RWPE2 (cell line): ENCODE results near the gene SAP30BP.

ENCODE experiments used
- ATAC-seq: fragments of 200-7000 bp; cut with Tn5 transposase; 3 replicates; pipeline ENCODE4 v1.9.1; 2021; ENCODE audit warnings: low read depth
- DNase-seq: peaks from one replicate; pipeline ENCODE4 v3.0.0-alpha.2; 2020; ENCODE audit warnings: low spot score
- H3K27ac ChIP-seq: fragments of 450-650 bp; 2 replicates; pipeline ENCODE4 v1.5.1; 2017; ENCODE audit warnings: mild to moderate bottlenecking; ENCODE audit not compliant: poor library complexity, severe bottlenecking
- H3K27me3 ChIP-seq: fragments of 250-450 bp; sonication (Bioruptor Pico); 2 replicates; pipeline ENCODE4 v1.5.1; 2021; ENCODE audit warnings: mild to moderate bottlenecking, moderate library complexity; ENCODE audit not compliant: insufficient read depth, poor library complexity, severe bottlenecking
- H3K36me3 ChIP-seq: fragments of 250-450 bp; sonication (Bioruptor Pico); 2 replicates; pipeline ENCODE4 v1.5.1; 2020; ENCODE audit warnings: low read depth, mild to moderate bottlenecking, moderate library complexity
- H3K4me1 ChIP-seq: fragments of 250-450 bp; sonication (Bioruptor Pico); 2 replicates; pipeline ENCODE4 v1.5.1; 2021; ENCODE audit warnings: mild to moderate bottlenecking, moderate library complexity; ENCODE audit not compliant: insufficient read depth, poor library complexity, severe bottlenecking
- H3K4me3 ChIP-seq: fragments of 250-450 bp; sonication (Bioruptor Pico); 2 replicates; pipeline ENCODE4 v1.5.1; 2021; ENCODE audit warnings: mild to moderate bottlenecking, moderate library complexity; ENCODE audit not compliant: severe bottlenecking
- H3K9me3 ChIP-seq: fragments of 250-450 bp; sonication (Bioruptor Pico); 2 replicates; pipeline ENCODE4 v1.5.1; 2021; ENCODE audit warnings: mild to moderate bottlenecking, moderate library complexity; ENCODE audit not compliant: severe bottlenecking
- CTCF ChIP-seq: fragments of 450-650 bp; IDR thresholded peaks from one replicate; pipeline ENCODE4 v1.5.1; 2017; ENCODE audit warnings: mild to moderate bottlenecking, moderate library complexity; ENCODE audit not compliant: poor library complexity, severe bottlenecking

Gene SAP30BP

GRCh38 chr17:75731086-75731715 lies 64.1 kb downstream of the SAP30BP start:
- peak overlapping the region; percentile 3 for H3K27ac ChIP-seq
- no peak for ATAC-seq
- no peak for DNase-seq

GRCh38 chr17:75731716-75732498 lies 64.8 kb downstream of the SAP30BP start:
- Histone ChIP-seq H3K27me3 (no peaks in the 10 kb centered on the region), H3K27ac (peak overlapping the region; percentile 3), H3K4me3 (no peak overlapping the region), H3K9me3 (no peaks in the 10 kb centered on the region), H3K4me1 (no peaks in the 10 kb centered on the region), H3K36me3 (peaks cover 100% of the 10 kb centered on the region)
- peak; percentile 68 for DNase-seq
- no peak for TF ChIP-seq CTCF
- no peak for ATAC-seq

More at GRCh38 chr17:75731086-75731715, 64.1 kb downstream of the SAP30BP start:
- no peak overlapping the region for H3K4me3 ChIP-seq
- H3K9me3 ChIP-seq = no peaks in the 10 kb centered on the region
- H3K36me3 ChIP-seq = peaks cover 100% of the 10 kb centered on the region
- TF ChIP-seq CTCF = no peak
- no peaks in the 10 kb centered on the region for H3K27me3 ChIP-seq
- H3K4me1 ChIP-seq = no peaks in the 10 kb centered on the region

- H3K9me3 ChIP-seq = no peaks in the 10 kb centered on the region
- no peak for DNase-seq
- H3K27ac ChIP-seq = peak overlapping the region; percentile 20
- no peak for ATAC-seq
- peaks cover 98% of the 10 kb centered on the region for H3K36me3 ChIP-seq
- no peak for TF ChIP-seq CTCF
- no peaks in the 10 kb centered on the region for H3K4me1 ChIP-seq
- no peak overlapping the region for H3K4me3 ChIP-seq
- H3K27me3 ChIP-seq = no peaks in the 10 kb centered on the region
Observed at GRCh38 chr17:75733471-75733870, 66.3 kb downstream of the SAP30BP start.

- H3K36me3 ChIP-seq = peaks cover 98% of the 10 kb centered on the region
- no peaks in the 10 kb centered on the region for H3K4me1 ChIP-seq
- peak overlapping the region; percentile 20 for H3K27ac ChIP-seq
- H3K4me3 ChIP-seq = no peak overlapping the region
- H3K27me3 ChIP-seq = no peaks in the 10 kb centered on the region
- TF ChIP-seq CTCF = no peak
- no peak for DNase-seq
- ATAC-seq = no peak
- H3K9me3 ChIP-seq = no peaks in the 10 kb centered on the region
Observed at GRCh38 chr17:75734674-75735294, 67.6 kb downstream of the SAP30BP start.
